Gastrocnemius medialis (tissue), 4 donors: ENCODE measurements around the gene SLC1A1.

ENCODE experiments used
- CTCF ChIP-seq, 5 experiments: fragments of 450-650 bp in 3 of 5; fragments of 200-600 bp in 2 of 5; sonication (generic) in 2 of 5; IDR thresholded peaks in 4 of 5; conservative IDR thresholded peaks in 1 of 5; 1 replicate in 4 of 5; 2 replicates in 1 of 5; pipeline ENCODE4 v1.5.1; 2016 to 2019; ENCODE audit warnings: antibody characterized with exemption in 5 of 5, mild to moderate bottlenecking in 3 of 5, moderate library complexity in 3 of 5
- POLR2A ChIP-seq, 2 donors: fragments of 450-650 bp; IDR thresholded peaks; one replicate each; pipeline ENCODE4 v1.6.1; 2017; ENCODE audit warnings: antibody characterized with exemption in 2 of 2, mild to moderate bottlenecking in 2 of 2, moderate library complexity in 2 of 2

- no peak for TF ChIP-seq POLR2A (IDR thresholded peaks at IDR 0.05)
- TF ChIP-seq CTCF (IDR thresholded peaks at IDR 0.05 in 4 of 5, conservative IDR thresholded peaks at IDR 0.05 in 1 of 5), result no peak
Measured at GRCh38 chr9:4588721-4589120, 98.5 kb downstream of the SLC1A1 start.
